Measurements from ENCODE around the gene ANKRD60. TPM values are rescaled to one million over a fixed set of nuclear protein-coding genes. Genes with fewer than 3 reads are reported as not detected.

Gene ANKRD60
- total RNA-seq, 2 experiments from 2014 or later = not detected

DNA sequence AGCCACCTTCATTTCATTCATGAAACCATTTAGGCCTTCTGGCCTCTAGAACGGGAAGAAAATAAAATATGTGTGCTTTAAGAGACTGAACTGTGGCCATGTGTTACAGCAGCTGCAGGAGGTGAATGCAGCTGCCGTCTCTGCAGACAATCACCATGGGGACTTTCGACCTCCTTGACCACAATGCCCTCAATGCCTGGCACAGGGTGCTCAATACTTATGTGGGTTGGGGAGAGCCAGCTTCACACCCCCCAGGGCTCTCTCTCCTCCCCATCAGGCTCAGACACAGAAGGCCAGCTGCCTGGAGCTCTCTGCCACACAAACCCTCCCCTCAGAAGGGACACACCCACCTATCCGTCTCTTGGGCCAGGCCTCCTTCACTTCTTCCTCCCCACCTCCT is 43.5 kb downstream of the ANKRD60 start:
- no peak overlapping the region for H3K27ac ChIP-seq (ENCODE audit: low read depth, low read length, poor library complexity, severe bottlenecking)
- no peak overlapping the region for H2AFZ ChIP-seq (ENCODE audit: low read length)
- no peaks in the 10 kb centered on the region for H3K36me3 ChIP-seq (ENCODE audit: insufficient read depth, low read length)
- no TSS peak for BruUV-seq (replicated peaks)
- TF ChIP-seq, protein P1, sequence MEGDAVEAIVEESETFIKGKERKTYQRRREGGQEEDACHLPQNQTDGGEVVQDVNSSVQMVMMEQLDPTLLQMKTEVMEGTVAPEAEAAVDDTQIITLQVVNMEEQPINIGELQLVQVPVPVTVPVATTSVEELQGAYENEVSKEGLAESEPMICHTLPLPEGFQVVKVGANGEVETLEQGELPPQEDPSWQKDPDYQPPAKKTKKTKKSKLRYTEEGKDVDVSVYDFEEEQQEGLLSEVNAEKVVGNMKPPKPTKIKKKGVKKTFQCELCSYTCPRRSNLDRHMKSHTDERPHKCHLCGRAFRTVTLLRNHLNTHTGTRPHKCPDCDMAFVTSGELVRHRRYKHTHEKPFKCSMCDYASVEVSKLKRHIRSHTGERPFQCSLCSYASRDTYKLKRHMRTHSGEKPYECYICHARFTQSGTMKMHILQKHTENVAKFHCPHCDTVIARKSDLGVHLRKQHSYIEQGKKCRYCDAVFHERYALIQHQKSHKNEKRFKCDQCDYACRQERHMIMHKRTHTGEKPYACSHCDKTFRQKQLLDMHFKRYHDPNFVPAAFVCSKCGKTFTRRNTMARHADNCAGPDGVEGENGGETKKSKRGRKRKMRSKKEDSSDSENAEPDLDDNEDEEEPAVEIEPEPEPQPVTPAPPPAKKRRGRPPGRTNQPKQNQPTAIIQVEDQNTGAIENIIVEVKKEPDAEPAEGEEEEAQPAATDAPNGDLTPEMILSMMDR (conservative IDR thresholded peaks at IDR 0.05; ENCODE audit: low read length) = no peak
- CTCF ChIA-PET (ENCODE audit: unreplicated experiment) = no interaction called here
- no peak overlapping the region for H3K4me2 ChIP-seq (ENCODE audit: low read length)
- H3K4me3 ChIP-seq (ENCODE audit: low read depth, low read length, poor library complexity, severe bottlenecking) = no peak overlapping the region
- no peaks in the 10 kb centered on the region for H4K20me1 ChIP-seq (ENCODE audit: insufficient read depth, low read length)
- no peaks in the 10 kb centered on the region for H3K9me3 ChIP-seq (ENCODE audit: low read length)
- intact Hi-C loops (cut with micrococcal nuclease; ENCODE audit: unreplicated experiment) = no loop called here
- POLR2A ChIA-PET = no interaction called here
- no peaks in the 10 kb centered on the region for H3K79me2 ChIP-seq (ENCODE audit: insufficient read depth, low read depth, low read length)
- no peaks in the 10 kb centered on the region for H3K9me2 ChIP-seq (ENCODE audit: insufficient read depth, low read length)
- no peaks in the 10 kb centered on the region for H3K4me1 ChIP-seq (ENCODE audit: insufficient read depth, low read length, poor library complexity, severe bottlenecking)
- DNase-seq (ENCODE audit: low spot score) = no peak

DNA sequence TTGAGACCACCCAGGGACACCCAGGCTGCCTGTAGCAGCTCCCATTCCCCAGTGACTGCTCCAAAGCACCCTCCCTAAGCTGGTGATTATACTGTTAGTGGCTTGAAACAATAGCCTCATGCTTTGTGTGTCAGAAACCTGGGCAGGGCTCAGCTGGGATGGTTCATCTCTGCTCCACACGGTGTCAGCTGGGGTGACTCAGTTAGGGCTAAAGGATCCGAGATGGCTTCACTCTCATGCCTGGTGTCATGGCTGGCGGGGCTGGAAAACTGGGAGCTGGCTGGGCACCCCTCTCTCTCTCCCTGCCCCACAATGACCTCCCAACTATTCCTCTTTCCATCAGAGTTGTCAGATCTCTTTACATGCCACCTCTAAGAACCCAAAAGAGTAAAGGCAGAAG is 44.4 kb downstream of the ANKRD60 start:
- ChIA-PET POLR2A (no interaction called here), CTCF (ENCODE audit: unreplicated experiment) (no interaction called here)
- Histone ChIP-seq H3K9me3 (ENCODE audit: low read length) (no peaks in the 10 kb centered on the region), H4K20me1 (ENCODE audit: insufficient read depth, low read length) (no peaks in the 10 kb centered on the region), H3K79me2 (ENCODE audit: insufficient read depth, low read depth, low read length) (no peaks in the 10 kb centered on the region), H3K27ac (ENCODE audit: low read depth, low read length, poor library complexity, severe bottlenecking) (no peak overlapping the region), H3K4me3 (ENCODE audit: low read depth, low read length, poor library complexity, severe bottlenecking) (no peak overlapping the region), H2AFZ (ENCODE audit: low read length) (no peak overlapping the region), H3K36me3 (ENCODE audit: insufficient read depth, low read length) (no peaks in the 10 kb centered on the region), H3K4me2 (ENCODE audit: low read length) (no peak overlapping the region), H3K9me2 (ENCODE audit: insufficient read depth, low read length) (no peaks in the 10 kb centered on the region), H3K4me1 (ENCODE audit: insufficient read depth, low read length, poor library complexity, severe bottlenecking) (peaks cover 4% of the 10 kb centered on the region)
- TF ChIP-seq, protein P1 (conservative IDR thresholded peaks at IDR 0.05; ENCODE audit: low read length) = no peak
- no peak for TF ChIP-seq EZH2phosphoT487 (IDR thresholded peaks at IDR 0.05; ENCODE audit: borderline replicate concordance, low read depth, low read length)
- no TSS peak for BruUV-seq (replicated peaks)
- DNase-seq (ENCODE audit: low spot score) = no peak
- intact Hi-C loops (cut with micrococcal nuclease; ENCODE audit: unreplicated experiment) = no loop called here

- Histone ChIP-seq H2AFZ (ENCODE audit: low read length) (no peak overlapping the region), H3K4me1 (ENCODE audit: insufficient read depth, low read length, poor library complexity, severe bottlenecking) (peaks cover 4% of the 10 kb centered on the region), H4K20me1 (ENCODE audit: insufficient read depth, low read length) (no peaks in the 10 kb centered on the region), H3K4me3 (ENCODE audit: low read depth, low read length, poor library complexity, severe bottlenecking) (no peak overlapping the region), H3K4me2 (ENCODE audit: low read length) (no peak overlapping the region), H3K36me3 (ENCODE audit: insufficient read depth, low read length) (no peaks in the 10 kb centered on the region), H3K27ac (ENCODE audit: low read depth, low read length, poor library complexity, severe bottlenecking) (no peak overlapping the region), H3K79me2 (ENCODE audit: insufficient read depth, low read depth, low read length) (no peaks in the 10 kb centered on the region), H3K9me2 (ENCODE audit: insufficient read depth, low read length) (no peaks in the 10 kb centered on the region), H3K9me3 (ENCODE audit: low read length) (no peaks in the 10 kb centered on the region)
- CTCF ChIA-PET (ENCODE audit: unreplicated experiment) = no interaction called here
- no peak for DNase-seq (ENCODE audit: low spot score)
- TF ChIP-seq, protein P1 (conservative IDR thresholded peaks at IDR 0.05; ENCODE audit: low read length) = no peak
- no peak for TF ChIP-seq EZH2phosphoT487 (IDR thresholded peaks at IDR 0.05; ENCODE audit: borderline replicate concordance, low read depth, low read length)
- intact Hi-C loops (cut with micrococcal nuclease; ENCODE audit: unreplicated experiment) = no loop called here
- POLR2A ChIA-PET = interaction anchor here (0.6 to 0.8 kb wide), 3 partner anchors 35 to 241 kb away, joined by 3 to 4 read pairs (median 3); no protein-coding TSS in a partner anchor
- BruUV-seq (replicated peaks) = no TSS peak
These were observed 45.8 kb downstream of the ANKRD60 start for GRCh38 chr20:58182521-58183140.
